SK-N-MC (cell line): ENCODE measurements around the gene ALOX5.

Experiments used
- EZH2 ChIP-seq: fragments of 200-600 bp; sonication (generic); IDR thresholded peaks from one replicate; pipeline ENCODE4 v1.6.1; 2017; ENCODE audit warnings: antibody characterized with exemption
- POLR2AphosphoS5 ChIP-seq: IDR thresholded peaks from 2 replicates; pipeline ENCODE4 v1.6.1; 2012; ENCODE audit warnings: mild to moderate bottlenecking, low read depth, low read length, borderline replicate concordance

DNA sequence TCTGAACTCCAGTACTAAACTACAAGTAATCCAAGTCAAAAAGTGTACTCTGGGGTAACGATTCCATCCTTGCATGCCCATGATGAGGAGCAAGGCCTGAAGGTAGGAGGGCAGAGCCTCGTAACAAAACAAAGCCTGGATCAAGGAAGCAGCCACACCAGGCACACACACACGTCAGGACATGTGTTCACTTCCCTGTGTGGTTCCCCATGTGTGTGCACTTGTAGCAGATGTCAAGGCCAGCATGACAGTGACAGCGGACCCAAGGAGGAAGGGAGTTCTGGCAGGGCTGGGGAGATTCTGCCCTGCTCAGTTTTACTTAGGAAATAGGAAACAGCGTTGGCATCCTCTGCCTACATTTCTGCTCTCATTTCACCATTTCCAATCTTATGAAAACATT, 92.8 kb downstream of the ALOX5 start:
- no peak for TF ChIP-seq EZH2
- TF ChIP-seq POLR2AphosphoS5: no peak
